ENCODE results near the gene COL26A1. TPM values are rescaled to one million over a fixed set of nuclear protein-coding genes. Genes with fewer than 3 reads are reported as not detected.

Gene COL26A1
- total RNA-seq, 1 experiment from 2014 or later = not detected

DNA sequence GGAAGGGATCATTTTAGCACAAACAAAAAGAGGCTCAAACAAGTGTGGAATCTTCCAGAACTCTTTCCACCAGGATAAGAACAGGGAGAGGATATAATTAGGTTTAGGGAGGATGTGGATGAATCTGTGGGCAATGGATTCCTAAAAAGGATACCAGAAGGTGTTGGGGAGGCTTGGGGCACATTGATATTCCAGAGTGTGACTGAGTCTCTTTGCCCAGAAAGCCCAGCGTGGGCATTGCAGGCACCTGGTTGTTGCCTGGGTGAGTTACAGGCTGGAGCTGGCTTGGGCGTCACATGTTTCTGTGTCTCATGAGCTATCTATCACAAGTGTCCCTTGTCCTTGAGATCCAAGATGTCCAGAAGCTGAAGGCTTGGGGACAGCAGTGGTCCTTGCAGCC lies 3.3 kb downstream of the COL26A1 start:
- H3F3A ChIP-seq (ENCODE audit: low read length, unreplicated experiment) = no peaks in the 10 kb centered on the region
- H3K36me3 ChIP-seq (ENCODE audit: low read depth, low read length) = no peaks in the 10 kb centered on the region
- ChIA-PET CTCF (interaction anchor here (1.0 kb wide), 1 partner anchor 74 kb away, joined by 3 read pairs; no protein-coding TSS in a partner anchor), POLR2A (ENCODE audit: unreplicated experiment) (no interaction called here)
- no peaks in the 10 kb centered on the region for H3K9me2 ChIP-seq (replicated peaks; ENCODE audit: low read length)
- no peaks in the 10 kb centered on the region for H3K27me3 ChIP-seq (ENCODE audit: low read length)
- no peaks in the 10 kb centered on the region for H4K20me1 ChIP-seq (ENCODE audit: low read length)
- H3K9me3 ChIP-seq (ENCODE audit: low read length) = no peaks in the 10 kb centered on the region
- H3K4me3 ChIP-seq (ENCODE audit: low read length) = no peak overlapping the region
- H3K79me2 ChIP-seq (ENCODE audit: low read length) = no peaks in the 10 kb centered on the region
- no peak overlapping the region for H3K27ac ChIP-seq (ENCODE audit: low read length)
- no TSS peak for BruUV-seq (replicated peaks)
- H3K4me1 ChIP-seq (ENCODE audit: insufficient read depth, low read length) = no peaks in the 10 kb centered on the region
- no peak overlapping the region for H3K9ac ChIP-seq (ENCODE audit: low read length)
- no peak overlapping the region for H2AFZ ChIP-seq (ENCODE audit: low read length)
- DNase-seq = no peak
- TF ChIP-seq EZH2 (IDR thresholded peaks at IDR 0.05; ENCODE audit: low read length, unreplicated experiment) (no peak), EZH2phosphoT487 (IDR thresholded peaks at IDR 0.05; ENCODE audit: borderline replicate concordance, low read length) (no peak)
- TF ChIP-seq, protein P1, sequence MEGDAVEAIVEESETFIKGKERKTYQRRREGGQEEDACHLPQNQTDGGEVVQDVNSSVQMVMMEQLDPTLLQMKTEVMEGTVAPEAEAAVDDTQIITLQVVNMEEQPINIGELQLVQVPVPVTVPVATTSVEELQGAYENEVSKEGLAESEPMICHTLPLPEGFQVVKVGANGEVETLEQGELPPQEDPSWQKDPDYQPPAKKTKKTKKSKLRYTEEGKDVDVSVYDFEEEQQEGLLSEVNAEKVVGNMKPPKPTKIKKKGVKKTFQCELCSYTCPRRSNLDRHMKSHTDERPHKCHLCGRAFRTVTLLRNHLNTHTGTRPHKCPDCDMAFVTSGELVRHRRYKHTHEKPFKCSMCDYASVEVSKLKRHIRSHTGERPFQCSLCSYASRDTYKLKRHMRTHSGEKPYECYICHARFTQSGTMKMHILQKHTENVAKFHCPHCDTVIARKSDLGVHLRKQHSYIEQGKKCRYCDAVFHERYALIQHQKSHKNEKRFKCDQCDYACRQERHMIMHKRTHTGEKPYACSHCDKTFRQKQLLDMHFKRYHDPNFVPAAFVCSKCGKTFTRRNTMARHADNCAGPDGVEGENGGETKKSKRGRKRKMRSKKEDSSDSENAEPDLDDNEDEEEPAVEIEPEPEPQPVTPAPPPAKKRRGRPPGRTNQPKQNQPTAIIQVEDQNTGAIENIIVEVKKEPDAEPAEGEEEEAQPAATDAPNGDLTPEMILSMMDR (conservative IDR thresholded peaks at IDR 0.05; ENCODE audit: low read depth, low read length) = no peak
- intact Hi-C loops (cut with micrococcal nuclease) = loop anchor here (2.0 kb wide), 2 partner anchors 141 to 173 kb away; no protein-coding TSS in a partner anchor
- H3K4me2 ChIP-seq (ENCODE audit: low read length) = no peak overlapping the region
- no peak for ATAC-seq

DNA sequence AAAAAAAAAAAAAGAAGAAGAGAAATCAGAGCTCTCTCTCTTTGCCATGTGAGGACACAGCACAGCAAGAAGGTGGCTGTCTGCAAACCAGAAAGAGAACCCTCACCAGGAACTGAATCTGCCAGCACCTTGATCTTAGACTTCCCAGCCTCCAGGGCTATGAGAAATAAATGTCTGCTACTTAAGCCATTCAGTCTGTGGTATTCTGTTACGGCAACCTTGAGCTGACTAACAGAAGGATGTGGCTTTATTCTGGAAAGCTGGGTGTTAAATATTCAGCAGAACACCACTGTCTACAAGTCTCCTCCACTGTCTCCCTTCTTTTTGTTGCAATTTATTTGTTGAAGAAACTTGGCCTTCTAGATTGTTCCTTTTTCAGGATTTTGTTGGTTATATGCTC lies 5.0 kb downstream of the COL26A1 start:
- Histone ChIP-seq H3K9me3 (ENCODE audit: low read length) (no peaks in the 10 kb centered on the region), H3K27ac (ENCODE audit: low read length) (no peak overlapping the region), H3K36me3 (ENCODE audit: low read depth, low read length) (no peaks in the 10 kb centered on the region), H3K27me3 (ENCODE audit: low read length) (0 out of 2 replicates have a peak, but pooled peaks cover 5% of the 10 kb centered on the region), H3K4me3 (ENCODE audit: low read length) (no peak overlapping the region), H3K9ac (ENCODE audit: low read length) (no peak overlapping the region), H2AFZ (ENCODE audit: low read length) (no peak overlapping the region), H3K4me1 (ENCODE audit: insufficient read depth, low read length) (no peaks in the 10 kb centered on the region), H3K4me2 (ENCODE audit: low read length) (no peak overlapping the region), H3F3A (ENCODE audit: low read length, unreplicated experiment) (no peaks in the 10 kb centered on the region), H3K79me2 (ENCODE audit: low read length) (no peaks in the 10 kb centered on the region), H4K20me1 (ENCODE audit: low read length) (no peaks in the 10 kb centered on the region), H3K9me2 (replicated peaks; ENCODE audit: low read length) (no peaks in the 10 kb centered on the region)
- TF ChIP-seq, protein P1 (conservative IDR thresholded peaks at IDR 0.05; ENCODE audit: low read depth, low read length) = no peak
- TF ChIP-seq EZH2 (IDR thresholded peaks at IDR 0.05; ENCODE audit: low read length, unreplicated experiment) (no peak), EZH2phosphoT487 (IDR thresholded peaks at IDR 0.05; ENCODE audit: borderline replicate concordance, low read length) (no peak)
- DNase-seq (no peak), ATAC-seq (no peak)
- CTCF ChIA-PET = no interaction called here
- intact Hi-C loops (cut with micrococcal nuclease) = no loop called here
- no TSS peak for BruUV-seq (replicated peaks)
- POLR2A ChIA-PET (ENCODE audit: unreplicated experiment) = no interaction called here

DNA sequence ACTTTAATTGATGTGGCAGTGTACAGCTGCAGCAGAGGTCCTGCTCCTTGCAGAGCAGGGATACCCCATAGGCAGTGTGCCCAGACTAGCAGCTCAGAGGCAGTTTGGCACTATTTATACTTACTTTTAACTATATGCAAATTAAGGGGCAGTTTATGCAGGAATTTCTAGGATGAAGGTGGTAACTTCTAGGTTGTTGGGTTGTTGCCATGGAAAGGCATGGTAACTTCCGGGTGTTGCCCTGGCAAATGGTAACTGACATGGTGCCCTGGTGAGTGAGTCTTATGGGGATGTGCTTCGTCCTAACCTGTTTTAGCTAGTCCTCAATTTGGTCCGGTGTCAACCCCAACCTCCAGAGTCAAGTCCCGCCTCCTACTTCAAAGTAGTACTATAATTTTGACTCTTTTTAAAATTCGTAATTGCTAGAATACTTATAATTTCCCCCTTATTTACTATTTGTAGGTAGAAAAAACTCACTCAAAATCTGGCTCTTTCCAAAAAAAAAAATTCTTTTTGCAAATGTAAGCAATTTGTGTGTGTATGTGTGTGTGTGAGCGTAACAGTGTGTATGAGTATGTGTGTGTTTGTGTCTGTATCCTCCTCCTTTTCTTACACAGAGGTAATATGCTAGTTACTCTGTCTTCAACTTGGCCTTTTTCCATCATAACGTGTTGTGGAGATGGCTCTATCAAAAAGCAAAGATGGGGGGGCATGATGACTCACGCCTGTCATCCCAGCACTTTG lies 5.9 kb downstream of the COL26A1 start:
- no peak for DNase-seq
- no TSS peak for BruUV-seq (replicated peaks)
- TF ChIP-seq EZH2phosphoT487 (IDR thresholded peaks at IDR 0.05; ENCODE audit: borderline replicate concordance, low read length) (no peak), EZH2 (IDR thresholded peaks at IDR 0.05; ENCODE audit: low read length, unreplicated experiment) (no peak)
- TF ChIP-seq, protein P1 (conservative IDR thresholded peaks at IDR 0.05; ENCODE audit: low read depth, low read length) = no peak
- ATAC-seq = no peak
- Histone ChIP-seq H3K4me2 (ENCODE audit: low read length) (no peak overlapping the region), H3K79me2 (ENCODE audit: low read length) (no peaks in the 10 kb centered on the region), H3F3A (ENCODE audit: low read length, unreplicated experiment) (no peaks in the 10 kb centered on the region), H4K20me1 (ENCODE audit: low read length) (no peaks in the 10 kb centered on the region), H3K9me2 (replicated peaks; ENCODE audit: low read length) (no peaks in the 10 kb centered on the region), H3K27me3 (ENCODE audit: low read length) (0 out of 2 replicates have a peak, but pooled peaks cover 5% of the 10 kb centered on the region), H2AFZ (ENCODE audit: low read length) (no peak overlapping the region), H3K4me3 (ENCODE audit: low read length) (no peak overlapping the region), H3K36me3 (ENCODE audit: low read depth, low read length) (no peaks in the 10 kb centered on the region), H3K27ac (ENCODE audit: low read length) (no peak overlapping the region), H3K9me3 (ENCODE audit: low read length) (no peaks in the 10 kb centered on the region), H3K4me1 (ENCODE audit: insufficient read depth, low read length) (no peaks in the 10 kb centered on the region), H3K9ac (ENCODE audit: low read length) (no peak overlapping the region)
- CTCF ChIA-PET = no interaction called here
- intact Hi-C loops (cut with micrococcal nuclease) = no loop called here
- POLR2A ChIA-PET (ENCODE audit: unreplicated experiment) = no interaction called here

Data from PC-3 (cell line).